WTC11 (cell line): Measurements from ENCODE around the gene FAM118B. TPM values are rescaled to one million over a fixed set of nuclear protein-coding genes. Genes with fewer than 3 reads are reported as not detected.

Experiments
- ATAC-seq: fragments of 200-7000 bp; cut with Tn5 transposase; 2 replicates; pipeline ENCODE4 v1.10.0; 2021; ENCODE audit warnings: mild to moderate bottlenecking, moderate library complexity
- CTCF ChIA-PET: fragments of 300-600 bp; sonication (Branson Sonifier 250); formaldehyde crosslinking; loops from one replicate; lab custom pipeline; 2021; ENCODE audit warnings: antibody characterized with exemption; lab: Charles Lee
- POLR2A ChIA-PET: fragments of 350-600 bp; sonication (Branson Sonifier 250); formaldehyde crosslinking; loops from one replicate; lab custom pipeline; 2021; ENCODE audit warnings: antibody characterized with exemption; lab: Charles Lee
- DNase-seq: peaks from one replicate; pipeline ENCODE4 v3.0.0; 2021; ENCODE audit warnings: low spot score
- H3K27ac Mint-ChIP-seq: 2 replicates; pipeline ENCODE4 v1.8.0; 2021; ENCODE audit warnings: mixed read lengths
- H3K27me3 Mint-ChIP-seq: 2 replicates; pipeline ENCODE4 v1.8.0; 2021; ENCODE audit warnings: low read depth, mild to moderate bottlenecking, moderate library complexity, mixed read lengths
- H3K36me3 Mint-ChIP-seq: 2 replicates; pipeline ENCODE4 v1.8.0; 2021; ENCODE audit warnings: mixed read lengths
- H3K4me1 Mint-ChIP-seq: 2 replicates; pipeline ENCODE4 v1.8.0; 2022; ENCODE audit warnings: mixed read lengths
- H3K4me3 Mint-ChIP-seq: 2 replicates; pipeline ENCODE4 v1.8.0; 2021; ENCODE audit warnings: mild to moderate bottlenecking, moderate library complexity, mixed read lengths
- H3K9me3 Mint-ChIP-seq: 2 replicates; pipeline ENCODE4 v1.8.0; 2021; ENCODE audit warnings: mixed read lengths
- ATF1 ChIP-seq: sonication (generic); formaldehyde crosslinking; IDR thresholded peaks from 2 replicates; pipeline ENCODE4 v1.8.1; 2023; ENCODE audit warnings: mild to moderate bottlenecking, moderate library complexity, missing genetic modification reagents
- ATF6 ChIP-seq: sonication (generic); formaldehyde crosslinking; IDR thresholded peaks from 2 replicates; pipeline ENCODE4 v1.8.1; 2023; ENCODE audit warnings: mild to moderate bottlenecking, missing genetic modification reagents
- CREM ChIP-seq: sonication (generic); formaldehyde crosslinking; IDR thresholded peaks from 2 replicates; pipeline ENCODE4 v1.8.1; 2022; ENCODE audit warnings: mild to moderate bottlenecking, missing genetic modification reagents, moderate library complexity
- EMX1 ChIP-seq: fragments of 250-450 bp; sonication (Bioruptor Pico); IDR thresholded peaks from 2 replicates; pipeline ENCODE4 v1.8.0; 2021; ENCODE audit warnings: mild to moderate bottlenecking
- ESRRA ChIP-seq: sonication (generic); formaldehyde crosslinking; IDR thresholded peaks from 2 replicates; pipeline ENCODE4 v1.8.1; 2022; ENCODE audit warnings: mild to moderate bottlenecking, missing genetic modification reagents, borderline replicate concordance
- FOXP1 ChIP-seq: sonication (generic); formaldehyde crosslinking; IDR thresholded peaks from 2 replicates; pipeline ENCODE4 v1.8.0; 2022; ENCODE audit warnings: missing genetic modification reagents, mild to moderate bottlenecking, moderate library complexity, borderline replicate concordance
- GABPB1 ChIP-seq: sonication (generic); formaldehyde crosslinking; IDR thresholded peaks from 2 replicates; pipeline ENCODE4 v1.8.1; 2023; ENCODE audit warnings: mild to moderate bottlenecking, missing genetic modification reagents
- IRF1 ChIP-seq: sonication (generic); formaldehyde crosslinking; IDR thresholded peaks from 2 replicates; pipeline ENCODE4 v1.8.0; 2023; ENCODE audit warnings: missing genetic modification reagents
- NFE2L1 ChIP-seq: sonication (generic); formaldehyde crosslinking; IDR thresholded peaks from 2 replicates; pipeline ENCODE4 v1.8.1; 2023; ENCODE audit warnings: missing genetic modification reagents
- NR2C2 ChIP-seq: sonication (generic); formaldehyde crosslinking; IDR thresholded peaks from 2 replicates; pipeline ENCODE4 v1.8.0; 2022; ENCODE audit warnings: mild to moderate bottlenecking, missing genetic modification reagents
- OVOL2 ChIP-seq: fragments of 250-450 bp; sonication (Bioruptor Pico); IDR thresholded peaks from 2 replicates; pipeline ENCODE4 v1.9.0; 2021; ENCODE audit warnings: mild to moderate bottlenecking, borderline replicate concordance
- PREB ChIP-seq: sonication (generic); formaldehyde crosslinking; IDR thresholded peaks from 2 replicates; pipeline ENCODE4 v1.8.1; 2022; ENCODE audit warnings: mild to moderate bottlenecking, missing genetic modification reagents, moderate library complexity, borderline replicate concordance
- SMAD4 ChIP-seq: sonication (generic); formaldehyde crosslinking; IDR thresholded peaks from 2 replicates; pipeline ENCODE4 v1.8.0; 2022; ENCODE audit warnings: mild to moderate bottlenecking, missing genetic modification reagents
- SP1 ChIP-seq: sonication (generic); formaldehyde crosslinking; conservative IDR thresholded peaks from 2 replicates; pipeline ENCODE4 v1.8.1; 2022; ENCODE audit warnings: missing genetic modification reagents
- TP53 ChIP-seq: sonication (generic); formaldehyde crosslinking; IDR thresholded peaks from 2 replicates; pipeline ENCODE4 v1.8.1; 2023; ENCODE audit warnings: mild to moderate bottlenecking, missing genetic modification reagents
- ZNF219 ChIP-seq: sonication (generic); formaldehyde crosslinking; IDR thresholded peaks from 2 replicates; pipeline ENCODE4 v1.8.0; 2023; ENCODE audit warnings: missing genetic modification reagents, mild to moderate bottlenecking, borderline replicate concordance
- total RNA-seq: library from RNA; stranded (reverse); gene quantifications from 3 replicates; pipeline ENCODE4 v1.2.3, GENCODE V29; 2021
- TF ChIP-seq, protein P1 (sequence below): sonication (generic); formaldehyde crosslinking; conservative IDR thresholded peaks from 2 replicates; pipeline ENCODE4 v1.8.1; 2023; ENCODE audit warnings: mild to moderate bottlenecking, low read depth, missing genetic modification reagents, moderate library complexity
- TF ChIP-seq, protein P2 (sequence below): sonication (generic); formaldehyde crosslinking; IDR thresholded peaks from 2 replicates; pipeline ENCODE4 v1.8.0; 2023; ENCODE audit warnings: mild to moderate bottlenecking, missing genetic modification reagents
- TF ChIP-seq, protein P3 (sequence below): sonication (generic); formaldehyde crosslinking; IDR thresholded peaks from 2 replicates; pipeline ENCODE4 v1.8.1; 2023; ENCODE audit warnings: mild to moderate bottlenecking, missing genetic modification reagents, moderate library complexity
- TF ChIP-seq, protein P4 (sequence below): sonication (generic); formaldehyde crosslinking; IDR thresholded peaks from 2 replicates; pipeline ENCODE4 v1.8.0; 2022; ENCODE audit warnings: mild to moderate bottlenecking, missing genetic modification reagents

Gene FAM118B
- total RNA-seq, 1 experiment from 2014 or later, result 35.3 TPM

GRCh38 chr11:126202646-126203359 is 8.8 kb upstream of the FAM118B start:
- DNase-seq (no peak), ATAC-seq (no peak)
- CTCF ChIA-PET, result no interaction called here
- Mint-ChIP-seq H3K9me3 (peaks cover 7% of the 10 kb centered on the region), H3K27me3 (no peaks in the 10 kb centered on the region), H3K27ac (no peak overlapping the region), H3K36me3 (peaks cover 90% of the 10 kb centered on the region), H3K4me1 (no peaks in the 10 kb centered on the region), H3K4me3 (no peak overlapping the region)
- POLR2A ChIA-PET, result no interaction called here
- no peak for TF ChIP-seq NFE2L1 (CRISPR knock-in tag)
- no peak for TF ChIP-seq ATF1 (CRISPR knock-in tag)
- TF ChIP-seq, protein P1, sequence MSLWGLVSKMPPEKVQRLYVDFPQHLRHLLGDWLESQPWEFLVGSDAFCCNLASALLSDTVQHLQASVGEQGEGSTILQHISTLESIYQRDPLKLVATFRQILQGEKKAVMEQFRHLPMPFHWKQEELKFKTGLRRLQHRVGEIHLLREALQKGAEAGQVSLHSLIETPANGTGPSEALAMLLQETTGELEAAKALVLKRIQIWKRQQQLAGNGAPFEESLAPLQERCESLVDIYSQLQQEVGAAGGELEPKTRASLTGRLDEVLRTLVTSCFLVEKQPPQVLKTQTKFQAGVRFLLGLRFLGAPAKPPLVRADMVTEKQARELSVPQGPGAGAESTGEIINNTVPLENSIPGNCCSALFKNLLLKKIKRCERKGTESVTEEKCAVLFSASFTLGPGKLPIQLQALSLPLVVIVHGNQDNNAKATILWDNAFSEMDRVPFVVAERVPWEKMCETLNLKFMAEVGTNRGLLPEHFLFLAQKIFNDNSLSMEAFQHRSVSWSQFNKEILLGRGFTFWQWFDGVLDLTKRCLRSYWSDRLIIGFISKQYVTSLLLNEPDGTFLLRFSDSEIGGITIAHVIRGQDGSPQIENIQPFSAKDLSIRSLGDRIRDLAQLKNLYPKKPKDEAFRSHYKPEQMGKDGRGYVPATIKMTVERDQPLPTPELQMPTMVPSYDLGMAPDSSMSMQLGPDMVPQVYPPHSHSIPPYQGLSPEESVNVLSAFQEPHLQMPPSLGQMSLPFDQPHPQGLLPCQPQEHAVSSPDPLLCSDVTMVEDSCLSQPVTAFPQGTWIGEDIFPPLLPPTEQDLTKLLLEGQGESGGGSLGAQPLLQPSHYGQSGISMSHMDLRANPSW, result no peak
- no peak for TF ChIP-seq CREM (CRISPR knock-in tag)
- TF ChIP-seq ATF6, result no peak
- TF ChIP-seq SMAD4 (CRISPR knock-in tag), result no peak
- TF ChIP-seq PREB, result no peak
- TF ChIP-seq, protein P2, sequence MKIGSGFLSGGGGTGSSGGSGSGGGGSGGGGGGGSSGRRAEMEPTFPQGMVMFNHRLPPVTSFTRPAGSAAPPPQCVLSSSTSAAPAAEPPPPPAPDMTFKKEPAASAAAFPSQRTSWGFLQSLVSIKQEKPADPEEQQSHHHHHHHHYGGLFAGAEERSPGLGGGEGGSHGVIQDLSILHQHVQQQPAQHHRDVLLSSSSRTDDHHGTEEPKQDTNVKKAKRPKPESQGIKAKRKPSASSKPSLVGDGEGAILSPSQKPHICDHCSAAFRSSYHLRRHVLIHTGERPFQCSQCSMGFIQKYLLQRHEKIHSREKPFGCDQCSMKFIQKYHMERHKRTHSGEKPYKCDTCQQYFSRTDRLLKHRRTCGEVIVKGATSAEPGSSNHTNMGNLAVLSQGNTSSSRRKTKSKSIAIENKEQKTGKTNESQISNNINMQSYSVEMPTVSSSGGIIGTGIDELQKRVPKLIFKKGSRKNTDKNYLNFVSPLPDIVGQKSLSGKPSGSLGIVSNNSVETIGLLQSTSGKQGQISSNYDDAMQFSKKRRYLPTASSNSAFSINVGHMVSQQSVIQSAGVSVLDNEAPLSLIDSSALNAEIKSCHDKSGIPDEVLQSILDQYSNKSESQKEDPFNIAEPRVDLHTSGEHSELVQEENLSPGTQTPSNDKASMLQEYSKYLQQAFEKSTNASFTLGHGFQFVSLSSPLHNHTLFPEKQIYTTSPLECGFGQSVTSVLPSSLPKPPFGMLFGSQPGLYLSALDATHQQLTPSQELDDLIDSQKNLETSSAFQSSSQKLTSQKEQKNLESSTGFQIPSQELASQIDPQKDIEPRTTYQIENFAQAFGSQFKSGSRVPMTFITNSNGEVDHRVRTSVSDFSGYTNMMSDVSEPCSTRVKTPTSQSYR (CRISPR knock-in tag), result no peak
- no peak for TF ChIP-seq IRF1
- no peak for TF ChIP-seq OVOL2
- TF ChIP-seq, protein P3, sequence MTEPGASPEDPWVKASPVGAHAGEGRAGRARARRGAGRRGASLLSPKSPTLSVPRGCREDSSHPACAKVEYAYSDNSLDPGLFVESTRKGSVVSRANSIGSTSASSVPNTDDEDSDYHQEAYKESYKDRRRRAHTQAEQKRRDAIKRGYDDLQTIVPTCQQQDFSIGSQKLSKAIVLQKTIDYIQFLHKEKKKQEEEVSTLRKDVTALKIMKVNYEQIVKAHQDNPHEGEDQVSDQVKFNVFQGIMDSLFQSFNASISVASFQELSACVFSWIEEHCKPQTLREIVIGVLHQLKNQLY, result no peak
- TF ChIP-seq ESRRA (CRISPR knock-in tag), result no peak
- no peak for TF ChIP-seq GABPB1 (CRISPR knock-in tag)
- TF ChIP-seq EMX1 (CRISPR knock-in tag), result no peak
- TF ChIP-seq ZNF219 (CRISPR knock-in tag), result no peak
- TF ChIP-seq, protein P4, sequence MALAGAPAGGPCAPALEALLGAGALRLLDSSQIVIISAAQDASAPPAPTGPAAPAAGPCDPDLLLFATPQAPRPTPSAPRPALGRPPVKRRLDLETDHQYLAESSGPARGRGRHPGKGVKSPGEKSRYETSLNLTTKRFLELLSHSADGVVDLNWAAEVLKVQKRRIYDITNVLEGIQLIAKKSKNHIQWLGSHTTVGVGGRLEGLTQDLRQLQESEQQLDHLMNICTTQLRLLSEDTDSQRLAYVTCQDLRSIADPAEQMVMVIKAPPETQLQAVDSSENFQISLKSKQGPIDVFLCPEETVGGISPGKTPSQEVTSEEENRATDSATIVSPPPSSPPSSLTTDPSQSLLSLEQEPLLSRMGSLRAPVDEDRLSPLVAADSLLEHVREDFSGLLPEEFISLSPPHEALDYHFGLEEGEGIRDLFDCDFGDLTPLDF (CRISPR knock-in tag), result no peak
- no peak for TF ChIP-seq FOXP1
- TF ChIP-seq SP1, result no peak
- TF ChIP-seq TP53 (CRISPR knock-in tag), result no peak
- no peak for TF ChIP-seq NR2C2 (CRISPR knock-in tag)
